GM13977 (cell line): ENCODE measurements around the gene HYCC2.
"Not testable (repeated sequence)": the region's sequence is repeated elsewhere in the genome, so short reads cannot be mapped to it uniquely, and the experiment has no call there.

Experiments used
- DNase-seq: peaks from one replicate; pipeline ENCODE4 v3.0.0; 2012; ENCODE audit warnings: low spot score
- CTCF ChIP-seq: IDR thresholded peaks from 2 replicates; pipeline ENCODE4 v1.5.1; 2012; ENCODE audit warnings: mild to moderate bottlenecking, control low read depth; ENCODE audit not compliant: insufficient read depth; ENCODE audit errors: extremely low read depth, missing control alignments
- in situ Hi-C: fragments of 300-500 bp; cut with MboI; formaldehyde crosslinking; loops from one replicate; pipeline ENCODE4 v1.12.0; 2022; ENCODE audit warnings: low sequenced_read_pairs, low pct_unique_long_range_greater_than_20kb, mixed read lengths, inconsistent platforms; ENCODE audit not compliant: unreplicated experiment

Gene HYCC2

GRCh38 chr2:201057087-201057521, 14.4 kb downstream of the HYCC2 start:
- in situ Hi-C loops = no loop called here
- no peak for TF ChIP-seq CTCF
- DNase-seq = no peak

DNA sequence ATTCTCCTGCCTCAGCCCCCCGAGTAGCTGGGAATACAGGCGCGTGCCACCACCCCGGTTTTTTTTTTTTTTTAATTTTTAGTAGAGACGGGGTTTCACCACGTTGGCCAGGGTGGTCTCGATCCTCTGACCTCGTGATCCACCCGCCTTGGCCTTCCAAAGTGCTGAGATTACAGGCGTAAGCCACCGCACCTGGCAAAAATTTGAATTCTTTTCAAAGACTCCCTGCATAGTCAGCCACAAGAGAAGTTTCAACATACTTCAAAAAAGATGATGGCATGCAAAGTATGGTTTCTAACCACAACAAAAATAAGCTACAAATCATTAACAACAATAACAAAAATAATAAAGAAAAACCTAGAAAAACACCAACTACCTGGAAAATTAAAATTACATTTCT, 22.0 kb downstream of the HYCC2 start:
- no peak for DNase-seq
- in situ Hi-C loops = no loop called here
- TF ChIP-seq CTCF = no peak

- no peak for TF ChIP-seq CTCF
- no peak for DNase-seq
- in situ Hi-C loops = no loop called here
Measured at GRCh38 chr2:201046881-201047280, 24.6 kb downstream of the HYCC2 start.

GRCh38 chr2:201043050-201043449, 28.4 kb downstream of the HYCC2 start:
- in situ Hi-C loops, DNase-seq: not testable (repeated sequence)

- DNase-seq, in situ Hi-C loops: not testable (repeated sequence)
Measured at GRCh38 chr2:201042451-201042850, 29.0 kb downstream of the HYCC2 start.

GRCh38 chr2:201040867-201041628, 30.4 kb downstream of the HYCC2 start:
- in situ Hi-C loops = no loop called here
- TF ChIP-seq CTCF = no peak
- no peak for DNase-seq

DNA sequence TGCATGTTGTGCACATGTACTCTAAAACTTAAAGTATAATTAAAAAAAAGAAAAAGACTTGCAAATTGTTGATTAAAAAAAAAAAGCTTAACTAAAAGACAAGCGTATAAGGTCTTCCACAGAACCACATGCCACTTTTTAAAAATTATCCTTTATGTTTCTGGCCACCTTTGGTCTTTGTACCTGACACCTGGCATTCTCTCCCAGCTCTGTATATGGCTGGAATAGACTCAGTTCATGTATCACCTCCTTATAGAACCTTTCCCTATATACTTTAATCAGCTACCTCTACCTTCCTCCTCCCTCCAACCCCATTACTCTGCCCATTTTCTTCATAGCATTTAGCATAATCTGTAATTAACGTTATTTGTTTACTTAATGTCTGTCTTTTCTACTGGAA, 32.6 kb downstream of the HYCC2 start:
- in situ Hi-C loops = no loop called here
- no peak for DNase-seq
- TF ChIP-seq CTCF = no peak

GRCh38 chr2:201038361-201038760, 33.1 kb downstream of the HYCC2 start:
- DNase-seq, in situ Hi-C loops: not testable (repeated sequence)

GRCh38 chr2:201034355-201034754, 37.1 kb downstream of the HYCC2 start:
- in situ Hi-C loops, DNase-seq: not testable (repeated sequence)
